Hepatocyte (in vitro differentiated cells): Measurements from ENCODE around the gene CFAP126. TPM values are rescaled to one million over a fixed set of nuclear protein-coding genes. Genes with fewer than 3 reads are reported as not detected.

Experiments used
- DNase-seq: peaks from one replicate; pipeline ENCODE4 v3.0.0-alpha.2; 2016; ENCODE audit warnings: low spot score
- H2AFZ ChIP-seq: fragments of 200-600 bp; sonication (generic); 2 replicates; pipeline ENCODE4 v1.6.0; 2016; ENCODE audit warnings: antibody characterized with exemption, mild to moderate bottlenecking
- H3K27ac ChIP-seq: fragments of 200-600 bp; sonication (generic); 2 replicates; pipeline ENCODE4 v1.5.1; 2016; ENCODE audit warnings: mild to moderate bottlenecking
- H3K27me3 ChIP-seq: fragments of 200-600 bp; sonication (generic); 2 replicates; pipeline ENCODE4 v1.6.1; 2016
- H3K36me3 ChIP-seq: fragments of 200-600 bp; sonication (generic); replicated peaks from 2 replicates; pipeline ENCODE4 v1.5.1; 2016; ENCODE audit warnings: low read depth; ENCODE audit not compliant: insufficient read depth
- H3K4me1 ChIP-seq: fragments of 200-600 bp; sonication (generic); 2 replicates; pipeline ENCODE4 v1.5.1; 2016; ENCODE audit warnings: mild to moderate bottlenecking, moderate library complexity; ENCODE audit not compliant: insufficient read depth
- H3K4me2 ChIP-seq: fragments of 200-600 bp; sonication (generic); 2 replicates; pipeline ENCODE4 v1.6.0; 2016
- H3K4me3 ChIP-seq: fragments of 200-600 bp; sonication (generic); 2 replicates; pipeline ENCODE4 v1.5.1; 2016; ENCODE audit warnings: mild to moderate bottlenecking
- H3K79me2 ChIP-seq: fragments of 200-600 bp; sonication (generic); 2 replicates; pipeline ENCODE4 v1.6.0; 2017; ENCODE audit warnings: mild to moderate bottlenecking
- H3K9me2 ChIP-seq: fragments of 200-600 bp; sonication (generic); replicated peaks from 2 replicates; pipeline ENCODE4 v1.6.0; 2017; ENCODE audit warnings: mild to moderate bottlenecking; ENCODE audit not compliant: insufficient read depth
- H3K9me3 ChIP-seq: fragments of 200-600 bp; sonication (generic); 2 replicates; pipeline ENCODE4 v1.5.1; 2016; ENCODE audit warnings: low read depth, mild to moderate bottlenecking
- H4K20me1 ChIP-seq: fragments of 200-600 bp; sonication (generic); 2 replicates; pipeline ENCODE4 v1.6.0; 2016; ENCODE audit warnings: mild to moderate bottlenecking; ENCODE audit not compliant: insufficient read depth, poor library complexity, severe bottlenecking
- CTCF ChIP-seq: fragments of 200-600 bp; sonication (generic); IDR thresholded peaks from 2 replicates; pipeline ENCODE4 v1.5.1; 2016; ENCODE audit warnings: antibody characterized with exemption, mild to moderate bottlenecking; ENCODE audit not compliant: poor library complexity
- EZH2 ChIP-seq: fragments of 200-600 bp; sonication (generic); IDR thresholded peaks from 2 replicates; pipeline ENCODE4 v1.6.1; 2016; ENCODE audit warnings: antibody characterized with exemption, mild to moderate bottlenecking, borderline replicate concordance
- EZH2phosphoT487 ChIP-seq: fragments of 200-600 bp; sonication (generic); IDR thresholded peaks from one replicate; pipeline ENCODE4 v1.6.1; 2018; ENCODE audit warnings: antibody characterized with exemption, mild to moderate bottlenecking, low read depth, moderate library complexity; ENCODE audit not compliant: unreplicated experiment, severe bottlenecking
- WGBS: methylation state at CpG from one replicate; pipeline ENCODE4 v1.1.6; 2016; ENCODE audit warnings: low lambda C conversion rate; ENCODE audit errors: missing lambda C conversion rate; 5-methylcytosine and 5-hydroxymethylcytosine counted together
- polyA plus RNA-seq: library from polyadenylated mRNA; unstranded; fragments of >200 nt; fragmentation: Nextera tagmentation; extraction: Ambion mirVana; gene quantifications from 2 replicates; pipeline ENCODE4 v1.2.1, GENCODE V29; 2016
- total RNA-seq: library from RNA; depleted of rRNA; stranded (reverse); fragments of >200 nt; gene quantifications from 2 replicates; pipeline ENCODE4 v1.2.3, GENCODE V29; 2014

The CFAP126 gene
- total and polyA plus RNA-seq, 2 experiments from 2014 or later = not detected

GRCh38 chr1:161379071-161379470, 11.4 kb upstream of the CFAP126 start:
- Histone ChIP-seq H4K20me1 (no peaks in the 10 kb centered on the region), H3K27me3 (no peaks in the 10 kb centered on the region), H3K4me1 (no peaks in the 10 kb centered on the region), H3K79me2 (no peaks in the 10 kb centered on the region), H3K4me3 (no peak overlapping the region), H3K9me3 (no peaks in the 10 kb centered on the region), H3K4me2 (no peak overlapping the region), H3K36me3 (no peaks in the 10 kb centered on the region), H2AFZ (no peak overlapping the region), H3K27ac (no peak overlapping the region), H3K9me2 (no peaks in the 10 kb centered on the region)
- TF ChIP-seq EZH2phosphoT487 = no peak
- no peak for TF ChIP-seq EZH2
- no peak for TF ChIP-seq CTCF
- WGBS = 79% methylated on average over 18 of the region's 18 CpGs
- DNase-seq = no peak

GRCh38 chr1:161378014-161378413, 10.3 kb upstream of the CFAP126 start:
- no peak overlapping the region for H3K4me2 ChIP-seq
- TF ChIP-seq EZH2 (no peak), CTCF (no peak), EZH2phosphoT487 (no peak)
- H3K4me3 ChIP-seq = no peak overlapping the region
- H3K4me1 ChIP-seq = no peaks in the 10 kb centered on the region
- WGBS = 82% methylated on average over 5 of the region's 5 CpGs
- no peaks in the 10 kb centered on the region for H3K36me3 ChIP-seq
- no peaks in the 10 kb centered on the region for H3K9me3 ChIP-seq
- H3K9me2 ChIP-seq = no peaks in the 10 kb centered on the region
- no peak overlapping the region for H3K27ac ChIP-seq
- no peaks in the 10 kb centered on the region for H3K79me2 ChIP-seq
- H4K20me1 ChIP-seq = no peaks in the 10 kb centered on the region
- no peak overlapping the region for H2AFZ ChIP-seq
- H3K27me3 ChIP-seq = no peaks in the 10 kb centered on the region
- no peak for DNase-seq

- no peaks in the 10 kb centered on the region for H4K20me1 ChIP-seq
- no peak overlapping the region for H3K4me3 ChIP-seq
- no peak overlapping the region for H2AFZ ChIP-seq
- H3K36me3 ChIP-seq = no peaks in the 10 kb centered on the region
- no peaks in the 10 kb centered on the region for H3K27me3 ChIP-seq
- TF ChIP-seq EZH2 (no peak), CTCF (peak; percentile 38), EZH2phosphoT487 (no peak)
- H3K4me1 ChIP-seq = no peaks in the 10 kb centered on the region
- no peaks in the 10 kb centered on the region for H3K9me2 ChIP-seq
- H3K27ac ChIP-seq = no peak overlapping the region
- H3K4me2 ChIP-seq = no peak overlapping the region
- no peaks in the 10 kb centered on the region for H3K79me2 ChIP-seq
- DNase-seq = no peak
- no peaks in the 10 kb centered on the region for H3K9me3 ChIP-seq
- 64% methylated on average over 2 of the region's 2 CpGs for WGBS
Observed at GRCh38 chr1:161374373-161374772, 6.7 kb upstream of the CFAP126 start.

GRCh38 chr1:161373442-161373841, 5.8 kb upstream of the CFAP126 start:
- H4K20me1 ChIP-seq = no peaks in the 10 kb centered on the region
- H2AFZ ChIP-seq = no peak overlapping the region
- no peaks in the 10 kb centered on the region for H3K4me1 ChIP-seq
- H3K4me3 ChIP-seq = no peak overlapping the region
- H3K79me2 ChIP-seq = no peaks in the 10 kb centered on the region
- TF ChIP-seq EZH2 (no peak), CTCF (no peak), EZH2phosphoT487 (no peak)
- H3K27ac ChIP-seq = no peak overlapping the region
- H3K9me2 ChIP-seq = no peaks in the 10 kb centered on the region
- no peaks in the 10 kb centered on the region for H3K36me3 ChIP-seq
- H3K9me3 ChIP-seq = no peaks in the 10 kb centered on the region
- H3K27me3 ChIP-seq = no peaks in the 10 kb centered on the region
- no peak overlapping the region for H3K4me2 ChIP-seq
- no peak for DNase-seq
